Chondrocyte (in vitro differentiated cells): ENCODE data around the gene AMIGO1. TPM values are rescaled to one million over a fixed set of nuclear protein-coding genes. Genes with fewer than 3 reads are reported as not detected.
A peak's percentile ranks its signal among the peaks of the same experiment; 100 is the strongest.

Experiments used
- DNase-seq: peaks from one replicate; pipeline ENCODE4 v3.0.0; 2021; ENCODE audit warnings: mixed read lengths, low spot score
- H3K27ac Mint-ChIP-seq: one replicate; pipeline ENCODE4 v1.8.0; 2021; ENCODE audit warnings: mild to moderate bottlenecking, moderate library complexity, mixed read lengths; ENCODE audit not compliant: unreplicated experiment
- H3K27me3 Mint-ChIP-seq: 2 replicates; pipeline ENCODE4 v1.8.0; 2021; ENCODE audit warnings: low read depth, mixed read lengths
- H3K36me3 Mint-ChIP-seq: 2 replicates; pipeline ENCODE4 v1.8.0; 2021; ENCODE audit warnings: low read depth, mixed read lengths
- H3K4me1 Mint-ChIP-seq: 2 replicates; pipeline ENCODE4 v1.8.0; 2021; ENCODE audit warnings: low read depth, mild to moderate bottlenecking, mixed read lengths
- H3K4me3 Mint-ChIP-seq: one replicate; pipeline ENCODE4 v1.8.0; 2021; ENCODE audit warnings: mild to moderate bottlenecking, moderate library complexity, mixed read lengths; ENCODE audit not compliant: unreplicated experiment
- H3K9me3 Mint-ChIP-seq: 2 replicates; pipeline ENCODE4 v1.8.0; 2021; ENCODE audit warnings: low read depth, mixed read lengths
- CTCF ChIP-seq: fragments of 200-600 bp; sonication (generic); IDR thresholded peaks from 2 replicates; pipeline ENCODE4 v1.5.0; 2021; ENCODE audit warnings: antibody characterized with exemption, mild to moderate bottlenecking, moderate library complexity
- total RNA-seq: library from RNA; stranded (reverse); gene quantifications from 3 replicates; pipeline ENCODE4 v1.2.1, GENCODE V29; 2021

The AMIGO1 gene
- total RNA-seq, 1 donor from 2014 or later = 4.6 TPM

- DNase-seq = no peak
- peaks cover 2% of the 10 kb centered on the region for H3K36me3 Mint-ChIP-seq
Observed at GRCh38 chr1:109495738-109496137, 13.8 kb downstream of the AMIGO1 start.

GRCh38 chr1:109493805-109494539 is 15.6 kb downstream of the AMIGO1 start, which contains the start of gene CYB561D1:
TSS of gene CYB561D1 (plus strand) at chr1:109494094. CDS start at chr1:109494140, 46 bp downstream.
- peak within 1 kb of the TSS; percentile 96 for H3K4me3 Mint-ChIP-seq
- no peaks in the 10 kb centered on the region for H3K27me3 Mint-ChIP-seq
- H3K27ac Mint-ChIP-seq = peak within 1 kb of the TSS; percentile 78
- TF ChIP-seq CTCF = peak; percentile 98
- H3K36me3 Mint-ChIP-seq = peaks cover 4% of the 10 kb centered on the region
- no peaks in the 10 kb centered on the region for H3K9me3 Mint-ChIP-seq
- no peak for DNase-seq
- peaks cover 29% of the 10 kb centered on the region for H3K4me1 Mint-ChIP-seq

More at GRCh38 chr1:109495738-109496137, 13.8 kb downstream of the AMIGO1 start:
- H3K4me1 Mint-ChIP-seq = peaks cover 47% of the 10 kb centered on the region
- H3K27me3 Mint-ChIP-seq = no peaks in the 10 kb centered on the region
- H3K9me3 Mint-ChIP-seq = no peaks in the 10 kb centered on the region
- H3K4me3 Mint-ChIP-seq = peak overlapping the region; percentile 19
- no peak overlapping the region for H3K27ac Mint-ChIP-seq
- no peak for TF ChIP-seq CTCF

GRCh38 chr1:109493227-109493626 is 16.3 kb downstream of the AMIGO1 start:
- peaks cover 4% of the 10 kb centered on the region for H3K36me3 Mint-ChIP-seq
- peaks cover 27% of the 10 kb centered on the region for H3K4me1 Mint-ChIP-seq
- H3K27me3 Mint-ChIP-seq = no peaks in the 10 kb centered on the region
- no peak for TF ChIP-seq CTCF
- DNase-seq = no peak
- H3K9me3 Mint-ChIP-seq = no peaks in the 10 kb centered on the region
- H3K4me3 Mint-ChIP-seq = no peak overlapping the region
- no peak overlapping the region for H3K27ac Mint-ChIP-seq

GRCh38 chr1:109492779-109493178 is 16.7 kb downstream of the AMIGO1 start:
- H3K4me1 Mint-ChIP-seq = peaks cover 27% of the 10 kb centered on the region
- DNase-seq = no peak
- no peak overlapping the region for H3K4me3 Mint-ChIP-seq
- no peak overlapping the region for H3K27ac Mint-ChIP-seq
- H3K36me3 Mint-ChIP-seq = peaks cover 4% of the 10 kb centered on the region
- no peaks in the 10 kb centered on the region for H3K9me3 Mint-ChIP-seq
- no peak for TF ChIP-seq CTCF
- H3K27me3 Mint-ChIP-seq = no peaks in the 10 kb centered on the region

- DNase-seq = no peak
- Mint-ChIP-seq H3K9me3 (no peaks in the 10 kb centered on the region), H3K4me1 (peaks cover 27% of the 10 kb centered on the region), H3K27ac (no peak overlapping the region), H3K36me3 (peaks cover 4% of the 10 kb centered on the region), H3K4me3 (no peak overlapping the region), H3K27me3 (no peaks in the 10 kb centered on the region)
- TF ChIP-seq CTCF = no peak
Observed at GRCh38 chr1:109491372-109491771, 18.2 kb downstream of the AMIGO1 start.
